ENCODE data around the gene CDH13.

The CDH13 gene

GRCh38 chr16:83711069-83711468 lies 1084.3 kb downstream of the CDH13 start:
- no peak for DNase-seq

GRCh38 chr16:83713597-83713996 lies 1086.8 kb downstream of the CDH13 start:
- DNase-seq, result no peak

GRCh38 chr16:83714286-83714685 lies 1087.5 kb downstream of the CDH13 start:
- no peak for DNase-seq

- DNase-seq, result no peak
Observed at GRCh38 chr16:83715217-83715920, 1088.6 kb downstream of the CDH13 start.

- DNase-seq, result no peak
Observed at GRCh38 chr16:83717308-83717707, 1090.5 kb downstream of the CDH13 start.

- DNase-seq, result no peak
Observed at GRCh38 chr16:83717814-83718213, 1091.0 kb downstream of the CDH13 start.

- no peak for DNase-seq
Observed at GRCh38 chr16:83720213-83720612, 1093.4 kb downstream of the CDH13 start.

GRCh38 chr16:83720981-83721380 lies 1094.2 kb downstream of the CDH13 start:
- no peak for DNase-seq

- DNase-seq, result no peak
Observed at GRCh38 chr16:83721676-83722075, 1094.9 kb downstream of the CDH13 start.

- DNase-seq, result no peak
Observed at GRCh38 chr16:83722456-83723183, 1095.9 kb downstream of the CDH13 start.

- DNase-seq, result no peak
Observed at GRCh38 chr16:83723244-83723643, 1096.5 kb downstream of the CDH13 start.

- DNase-seq, result no peak
Observed at GRCh38 chr16:83723901-83724300, 1097.1 kb downstream of the CDH13 start.

- DNase-seq, result no peak
Observed at GRCh38 chr16:83724585-83724984, 1097.8 kb downstream of the CDH13 start.

- no peak for DNase-seq
Observed at GRCh38 chr16:83725313-83725712, 1098.5 kb downstream of the CDH13 start.

GRCh38 chr16:83727018-83727417 lies 1100.2 kb downstream of the CDH13 start:
- no peak for DNase-seq

- no peak for DNase-seq
Observed at GRCh38 chr16:83727751-83728352, 1101.1 kb downstream of the CDH13 start.

- DNase-seq, result no peak
Observed at GRCh38 chr16:83728492-83728891, 1101.7 kb downstream of the CDH13 start.

GRCh38 chr16:83730812-83731211 lies 1104.0 kb downstream of the CDH13 start:
- no peak for DNase-seq

GRCh38 chr16:83732536-83732935 lies 1105.8 kb downstream of the CDH13 start:
- no peak for DNase-seq

- DNase-seq, result no peak
Observed at GRCh38 chr16:83733301-83733700, 1106.5 kb downstream of the CDH13 start.

GRCh38 chr16:83734136-83734535 lies 1107.4 kb downstream of the CDH13 start:
- DNase-seq, result no peak

GRCh38 chr16:83737729-83738354 lies 1111.1 kb downstream of the CDH13 start:
- DNase-seq, result no peak

- DNase-seq, result no peak
Observed at GRCh38 chr16:83738923-83739503, 1112.2 kb downstream of the CDH13 start.
